SU-DHL-6 (cell line): ENCODE data around the gene QTRT2.

Experiments
- H2AFZ ChIP-seq: fragments of 200-600 bp; sonication (generic); 2 replicates; pipeline ENCODE4 v1.6.1; 2014; ENCODE audit warnings: low read depth, mild to moderate bottlenecking, moderate library complexity, mixed read lengths, antibody characterized with exemption, low read length; ENCODE audit not compliant: severe bottlenecking
- H3F3A ChIP-seq: fragments of 200-600 bp; shearing (Covaris generic); 2 replicates; pipeline ENCODE4 v1.6.0; 2016; ENCODE audit warnings: antibody characterized with exemption, mild to moderate bottlenecking; ENCODE audit not compliant: insufficient read depth
- H3K27ac ChIP-seq: fragments of 200-600 bp; sonication (generic); 2 replicates; pipeline ENCODE4 v1.5.1; 2016; ENCODE audit warnings: low read depth, mild to moderate bottlenecking, low read length, moderate library complexity, mixed read lengths
- H3K27me3 ChIP-seq: fragments of 200-600 bp; sonication (generic), shearing (Covaris generic); 2 replicates; pipeline ENCODE4 v1.6.0; 2014; ENCODE audit warnings: mild to moderate bottlenecking, low read length
- H3K36me3 ChIP-seq: fragments of 200-600 bp; sonication (generic); 2 replicates; pipeline ENCODE4 v1.6.1; 2014; ENCODE audit warnings: mild to moderate bottlenecking, low read length, mixed read lengths
- H3K4me2 ChIP-seq: fragments of 300-600, 200-600 bp; shearing (Covaris generic), sonication (generic); 2 replicates; pipeline ENCODE4 v1.6.0; 2014; ENCODE audit warnings: low read length, low read depth, mild to moderate bottlenecking; ENCODE audit not compliant: poor library complexity, severe bottlenecking
- H3K4me3 ChIP-seq: fragments of 200-600 bp; sonication (generic); 2 replicates; pipeline ENCODE4 v1.5.1; 2014; ENCODE audit warnings: antibody characterized with exemption, low read length, mild to moderate bottlenecking, mixed read lengths; ENCODE audit not compliant: insufficient read depth, poor library complexity, severe bottlenecking
- H3K79me2 ChIP-seq: fragments of 200-600 bp; sonication (generic); 2 replicates; pipeline ENCODE4 v1.6.1; 2014; ENCODE audit warnings: mild to moderate bottlenecking, low read length, moderate library complexity; ENCODE audit not compliant: insufficient read depth
- H3K9ac ChIP-seq: fragments of 200-600 bp; sonication (generic); 2 replicates; pipeline ENCODE4 v1.7.0; 2014; ENCODE audit warnings: mild to moderate bottlenecking, low read length
- H3K9me2 ChIP-seq: fragments of 200-600 bp; sonication (generic); replicated peaks from 2 replicates; pipeline ENCODE4 v1.6.1; 2014; ENCODE audit warnings: low read length; ENCODE audit not compliant: insufficient read depth
- H3K9me3 ChIP-seq: fragments of 200-600 bp; sonication (generic); 2 replicates; pipeline ENCODE4 v1.6.1; 2014; ENCODE audit warnings: low read length, mixed read lengths; ENCODE audit not compliant: insufficient read depth
- H4K20me1 ChIP-seq: fragments of 200-600 bp; sonication (generic); 2 replicates; pipeline ENCODE4 v1.6.1; 2014; ENCODE audit warnings: low read depth, mild to moderate bottlenecking, antibody characterized with exemption, low read length, moderate library complexity, mixed read lengths
- EZH2phosphoT487 ChIP-seq: fragments of 200-600 bp; sonication (generic), shearing (Covaris generic); conservative IDR thresholded peaks from 2 replicates; pipeline ENCODE4 v1.6.1; 2018; ENCODE audit warnings: mild to moderate bottlenecking, antibody characterized with exemption, low read length, moderate library complexity, mixed read lengths
- TF ChIP-seq, protein P1 (sequence below): fragments of 200-600 bp; sonication (generic); IDR thresholded peaks from one replicate; pipeline ENCODE4 v1.5.1; 2017; ENCODE audit warnings: antibody characterized with exemption, mild to moderate bottlenecking, low read length, moderate library complexity; ENCODE audit not compliant: insufficient read depth, poor library complexity, severe bottlenecking

QTRT2 gene

DNA sequence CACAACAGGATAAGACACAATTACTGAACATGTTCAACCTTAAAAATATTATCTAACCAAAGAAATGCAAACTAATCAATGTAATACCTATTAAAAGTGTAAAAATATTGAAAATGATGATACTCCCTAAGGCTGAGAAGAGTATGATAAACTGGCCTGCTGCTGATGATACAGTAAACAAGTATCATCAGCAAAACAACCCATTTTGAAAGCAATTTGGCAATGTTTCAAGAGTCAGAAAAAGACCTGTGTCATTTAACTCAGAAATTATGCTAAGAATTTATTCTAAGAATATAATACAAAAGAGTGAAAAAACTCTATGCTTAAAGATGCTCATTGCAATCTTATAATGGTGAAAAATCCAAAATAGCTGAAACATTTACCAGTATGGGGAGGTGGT, 22.3 kb upstream of the QTRT2 start:
- Histone ChIP-seq H3K79me2 (no peaks in the 10 kb centered on the region), H3K9me3 (no peaks in the 10 kb centered on the region), H2AFZ (no peak overlapping the region), H4K20me1 (no peaks in the 10 kb centered on the region), H3K4me3 (no peak overlapping the region), H3F3A (no peaks in the 10 kb centered on the region), H3K9me2 (no peaks in the 10 kb centered on the region), H3K9ac (no peak overlapping the region), H3K36me3 (no peaks in the 10 kb centered on the region), H3K4me2 (no peak overlapping the region), H3K27ac (no peak overlapping the region), H3K27me3 (no peaks in the 10 kb centered on the region)
- no peak for TF ChIP-seq EZH2phosphoT487
- TF ChIP-seq, protein P1, sequence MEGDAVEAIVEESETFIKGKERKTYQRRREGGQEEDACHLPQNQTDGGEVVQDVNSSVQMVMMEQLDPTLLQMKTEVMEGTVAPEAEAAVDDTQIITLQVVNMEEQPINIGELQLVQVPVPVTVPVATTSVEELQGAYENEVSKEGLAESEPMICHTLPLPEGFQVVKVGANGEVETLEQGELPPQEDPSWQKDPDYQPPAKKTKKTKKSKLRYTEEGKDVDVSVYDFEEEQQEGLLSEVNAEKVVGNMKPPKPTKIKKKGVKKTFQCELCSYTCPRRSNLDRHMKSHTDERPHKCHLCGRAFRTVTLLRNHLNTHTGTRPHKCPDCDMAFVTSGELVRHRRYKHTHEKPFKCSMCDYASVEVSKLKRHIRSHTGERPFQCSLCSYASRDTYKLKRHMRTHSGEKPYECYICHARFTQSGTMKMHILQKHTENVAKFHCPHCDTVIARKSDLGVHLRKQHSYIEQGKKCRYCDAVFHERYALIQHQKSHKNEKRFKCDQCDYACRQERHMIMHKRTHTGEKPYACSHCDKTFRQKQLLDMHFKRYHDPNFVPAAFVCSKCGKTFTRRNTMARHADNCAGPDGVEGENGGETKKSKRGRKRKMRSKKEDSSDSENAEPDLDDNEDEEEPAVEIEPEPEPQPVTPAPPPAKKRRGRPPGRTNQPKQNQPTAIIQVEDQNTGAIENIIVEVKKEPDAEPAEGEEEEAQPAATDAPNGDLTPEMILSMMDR = no peak

DNA sequence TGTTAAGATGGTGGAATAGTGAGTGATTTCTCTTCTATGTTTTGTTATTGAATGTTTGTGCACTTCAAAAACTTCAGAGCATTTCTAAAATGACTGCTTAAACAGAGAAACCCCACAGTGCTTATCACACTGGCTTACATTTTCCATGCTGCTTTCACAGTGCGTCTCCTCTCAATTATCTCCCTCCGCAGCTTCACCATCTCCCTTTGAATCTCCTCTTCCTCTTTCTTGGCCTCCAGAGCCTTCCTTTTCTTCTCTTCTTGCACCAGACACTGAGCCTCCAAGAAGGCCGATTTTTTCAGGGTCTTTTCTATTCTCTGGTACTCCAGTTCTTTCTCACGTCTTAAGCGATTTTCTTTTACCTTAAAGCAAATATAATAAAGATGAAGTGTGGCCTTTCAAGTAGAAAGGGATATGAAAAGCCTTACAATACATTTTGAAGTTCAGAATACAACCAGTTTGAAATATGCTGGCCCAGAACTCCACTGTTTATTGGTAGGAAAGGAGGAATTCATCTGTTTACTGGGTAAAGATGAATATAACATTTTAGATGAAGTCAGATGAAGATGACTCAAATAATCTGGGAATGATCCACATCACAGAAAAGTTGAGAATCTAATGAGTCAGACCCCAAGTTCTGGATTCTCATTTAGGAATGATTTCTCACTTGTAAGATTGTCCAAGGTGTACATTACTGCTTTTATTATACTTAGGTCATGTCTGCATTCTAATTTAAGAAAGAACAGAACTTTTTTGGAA, 21.6 kb upstream of the QTRT2 start:
- no peak overlapping the region for H3K4me2 ChIP-seq
- no peaks in the 10 kb centered on the region for H3K79me2 ChIP-seq
- no peaks in the 10 kb centered on the region for H3F3A ChIP-seq
- no peaks in the 10 kb centered on the region for H3K9me2 ChIP-seq
- H3K4me3 ChIP-seq = no peak overlapping the region
- TF ChIP-seq, protein P1 = no peak
- TF ChIP-seq EZH2phosphoT487 = no peak
- H3K36me3 ChIP-seq = no peaks in the 10 kb centered on the region
- H4K20me1 ChIP-seq = no peaks in the 10 kb centered on the region
- no peak overlapping the region for H2AFZ ChIP-seq
- no peak overlapping the region for H3K27ac ChIP-seq
- H3K9me3 ChIP-seq = no peaks in the 10 kb centered on the region
- no peaks in the 10 kb centered on the region for H3K27me3 ChIP-seq
- H3K9ac ChIP-seq = no peak overlapping the region

GRCh38 chr3:114035896-114036295, 20.6 kb upstream of the QTRT2 start:
- no peaks in the 10 kb centered on the region for H3K9me2 ChIP-seq

More at GRCh38 chr3:114035896-114036295, 20.6 kb upstream of the QTRT2 start:
- Histone ChIP-seq H3K36me3 (no peaks in the 10 kb centered on the region), H4K20me1 (no peaks in the 10 kb centered on the region), H3K9ac (no peak overlapping the region), H3K79me2 (no peaks in the 10 kb centered on the region), H3F3A (no peaks in the 10 kb centered on the region), H3K9me3 (no peaks in the 10 kb centered on the region), H2AFZ (no peak overlapping the region), H3K4me3 (no peak overlapping the region), H3K27me3 (no peaks in the 10 kb centered on the region), H3K27ac (no peak overlapping the region), H3K4me2 (no peak overlapping the region)
- TF ChIP-seq, protein P1 = no peak
- no peak for TF ChIP-seq EZH2phosphoT487
